Gastroesophageal sphincter (tissue), 4 donors: ENCODE data around the gene GRM7. TPM values are rescaled to one million over a fixed set of nuclear protein-coding genes. Genes with fewer than 3 reads are reported as not detected.

Experiments
- ATAC-seq: fragments of 150-250 bp; one replicate; pipeline ENCODE4 v1.9.1; 2016; ENCODE audit warnings: mild to moderate bottlenecking, moderate library complexity
- H3K27ac ChIP-seq, 4 donors: fragments of 200-600 bp; sonication (generic) in 3 of 4; 1 replicate in 3 of 4; 2 replicates in 1 of 4; pipeline ENCODE4 v1.5.1; 2016 to 2019
- H3K27me3 ChIP-seq: fragments of 200-600 bp; sonication (generic); one replicate; pipeline ENCODE4 v1.5.1; 2019
- H3K36me3 ChIP-seq, 2 donors: fragments of 200-600 bp; sonication (generic); one replicate each; pipeline ENCODE4 v1.5.1; 2019; ENCODE audit warnings: control low read depth in 1 of 2
- H3K4me1 ChIP-seq, 3 donors: fragments of 200-600 bp; sonication (generic); 1 replicate in 2 of 3; 2 replicates in 1 of 3; pipeline ENCODE4 v1.5.1; 2016 to 2019; ENCODE audit warnings: control low read depth in 2 of 3
- H3K4me3 ChIP-seq, 2 donors: fragments of 200-600 bp; sonication (generic); one replicate each; pipeline ENCODE4 v1.5.1; 2019; ENCODE audit warnings: mild to moderate bottlenecking in 1 of 2, moderate library complexity in 1 of 2
- H3K9me3 ChIP-seq, 3 donors: fragments of 200-600 bp; sonication (generic); one replicate each; pipeline ENCODE4 v1.5.1; 2017 to 2019; ENCODE audit warnings: control low read depth in 2 of 3
- CTCF ChIP-seq, 4 experiments: fragments of 200-600 bp in 2 of 4; fragments of 450-650 bp in 2 of 4; sonication (generic) in 1 of 4; IDR thresholded peaks; one replicate each; pipeline ENCODE4 v1.5.1; 2017 to 2019; ENCODE audit warnings: antibody characterized with exemption in 4 of 4, mild to moderate bottlenecking in 2 of 4, moderate library complexity in 2 of 4
- EP300 ChIP-seq: sonication (generic); formaldehyde crosslinking; IDR thresholded peaks from one replicate; pipeline ENCODE4 v1.6.1; 2017; ENCODE audit warnings: antibody characterized with exemption, mild to moderate bottlenecking
- POLR2A ChIP-seq, 2 donors: fragments of 450-650 bp; IDR thresholded peaks; one replicate each; pipeline ENCODE4 v1.6.1; 2017; ENCODE audit warnings: antibody characterized with exemption in 2 of 2, mild to moderate bottlenecking in 2 of 2, moderate library complexity in 1 of 2
- POLR2AphosphoS5 ChIP-seq: sonication (generic); formaldehyde crosslinking; IDR thresholded peaks from one replicate; pipeline ENCODE4 v1.6.1; 2017; ENCODE audit warnings: antibody characterized with exemption
- WGBS, 2 donors: methylation state at CpG; one replicate each; pipeline ENCODE4 v1.1.5; 2018; ENCODE audit warnings: low coverage in 1 of 2; 5-methylcytosine and 5-hydroxymethylcytosine counted together
- total RNA-seq, 4 donors: library from RNA; depleted of rRNA; stranded (reverse); fragments of >200 nt; gene quantifications; one replicate each; pipeline ENCODE4 v1.1.0, GENCODE V29; 2016

Gene GRM7
- total RNA-seq, 4 donors from 2014 or later = 0.40 to 7.6 TPM; not detected in 2

GRCh38 chr3:7504886-7505775 is 644.2 kb downstream of the GRM7 start:
- Histone ChIP-seq H3K9me3 (peaks cover 0 to 8% (median 0%) of the 10 kb centered on the region in 3 donors), H3K27me3 (no peaks in the 10 kb centered on the region), H3K4me3 (no peak overlapping the region), H3K4me1 (no peaks in the 10 kb centered on the region), H3K27ac (peak overlapping the region in 2 of 4 donors; percentile 20 to 22), H3K36me3 (no peaks in the 10 kb centered on the region)
- 96 to 100% methylated on average over 1 to 3 of the region's 3 CpGs for WGBS, 2 donors
- ATAC-seq = peak; percentile 75
- TF ChIP-seq EP300 (no peak), POLR2A (IDR thresholded peaks at IDR 0.05) (no peak), CTCF (IDR thresholded peaks at IDR 0.05) (no peak), POLR2AphosphoS5 (peak; percentile 12)

GRCh38 chr3:7506606-7507180 is 645.8 kb downstream of the GRM7 start:
- Histone ChIP-seq H3K4me3 (no peak overlapping the region), H3K9me3 (peaks cover 0 to 8% (median 0%) of the 10 kb centered on the region in 3 donors), H3K27me3 (no peaks in the 10 kb centered on the region), H3K27ac (no peak overlapping the region), H3K36me3 (no peaks in the 10 kb centered on the region), H3K4me1 (no peaks in the 10 kb centered on the region)
- 0 to 48% methylated on average over 2 of the region's 2 CpGs for whole genome bisulfite sequencing, 2 donors
- ATAC-seq = no peak
- TF ChIP-seq EP300 (no peak), CTCF (IDR thresholded peaks at IDR 0.05) (no peak), POLR2AphosphoS5 (no peak), POLR2A (IDR thresholded peaks at IDR 0.05) (no peak)

- Histone ChIP-seq H3K36me3 (no peaks in the 10 kb centered on the region), H3K4me1 (no peaks in the 10 kb centered on the region), H3K9me3 (peaks cover 0 to 8% (median 0%) of the 10 kb centered on the region in 3 donors), H3K27me3 (no peaks in the 10 kb centered on the region), H3K4me3 (no peak overlapping the region), H3K27ac (no peak overlapping the region)
- 61 to 76% methylated on average over 2 of the region's 2 CpGs for WGBS, 2 donors
- ATAC-seq = no peak
- TF ChIP-seq CTCF (IDR thresholded peaks at IDR 0.05) (no peak), EP300 (no peak), POLR2A (IDR thresholded peaks at IDR 0.05) (no peak), POLR2AphosphoS5 (no peak)
Observed at GRCh38 chr3:7508821-7509220, 647.9 kb downstream of the GRM7 start.

GRCh38 chr3:7512048-7512447 is 651.1 kb downstream of the GRM7 start:
- no peak overlapping the region for H3K4me3 ChIP-seq
- no peaks in the 10 kb centered on the region for H3K4me1 ChIP-seq
- TF ChIP-seq POLR2A (IDR thresholded peaks at IDR 0.05) (no peak), EP300 (no peak), CTCF (IDR thresholded peaks at IDR 0.05) (no peak), POLR2AphosphoS5 (no peak)
- no peaks in the 10 kb centered on the region for H3K9me3 ChIP-seq
- H3K27ac ChIP-seq = no peak overlapping the region
- 83 to 95% methylated on average over 1 of the region's 1 CpG for WGBS, 2 donors
- no peak for ATAC-seq
- H3K27me3 ChIP-seq = no peaks in the 10 kb centered on the region
- no peaks in the 10 kb centered on the region for H3K36me3 ChIP-seq
